ENCODE measurements around the gene NR1I2.

Gene NR1I2

DNA sequence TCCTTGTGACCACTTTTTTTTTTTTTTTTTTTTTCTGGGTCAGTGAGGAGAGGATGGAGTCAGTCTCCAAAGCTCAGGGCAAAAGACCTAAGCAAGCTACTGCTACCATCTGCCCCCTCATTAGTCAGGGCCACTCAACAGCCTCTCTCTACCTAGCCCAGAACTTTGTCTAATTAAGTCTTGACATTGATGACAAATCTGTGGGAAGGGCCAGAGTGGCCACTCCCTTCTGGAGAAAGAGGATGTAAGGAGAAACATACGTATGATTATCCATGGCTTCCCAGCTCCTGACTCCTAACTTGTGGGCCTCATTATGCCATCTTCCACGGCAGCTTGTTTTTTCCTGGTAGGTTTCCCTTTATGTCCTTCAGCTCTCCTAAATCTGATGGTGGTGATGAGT, 37.9 kb downstream of the NR1I2 start:
- no peak for DNase-seq (ENCODE audit: low spot score)

DNA sequence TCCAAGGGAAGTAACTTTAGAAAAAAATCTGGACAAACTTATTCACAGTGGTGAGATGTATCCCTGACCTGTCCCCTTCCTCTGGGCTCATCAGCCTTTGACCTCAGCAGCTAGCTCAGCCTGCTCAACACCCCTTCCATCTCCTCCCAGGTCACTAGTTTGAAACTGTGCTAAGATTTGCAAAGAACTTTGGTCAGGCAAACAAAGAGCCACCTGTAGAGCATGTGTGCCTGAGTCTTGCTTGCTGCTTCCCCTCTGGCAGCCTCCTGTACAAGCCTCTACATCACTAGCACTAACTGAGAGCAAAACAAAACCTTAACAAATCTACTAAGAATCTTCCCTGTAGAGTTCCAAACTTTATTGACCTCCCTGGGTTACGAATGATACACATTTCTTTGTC, 43.9 kb downstream of the NR1I2 start:
- no peak for DNase-seq (ENCODE audit: low spot score)

DNA sequence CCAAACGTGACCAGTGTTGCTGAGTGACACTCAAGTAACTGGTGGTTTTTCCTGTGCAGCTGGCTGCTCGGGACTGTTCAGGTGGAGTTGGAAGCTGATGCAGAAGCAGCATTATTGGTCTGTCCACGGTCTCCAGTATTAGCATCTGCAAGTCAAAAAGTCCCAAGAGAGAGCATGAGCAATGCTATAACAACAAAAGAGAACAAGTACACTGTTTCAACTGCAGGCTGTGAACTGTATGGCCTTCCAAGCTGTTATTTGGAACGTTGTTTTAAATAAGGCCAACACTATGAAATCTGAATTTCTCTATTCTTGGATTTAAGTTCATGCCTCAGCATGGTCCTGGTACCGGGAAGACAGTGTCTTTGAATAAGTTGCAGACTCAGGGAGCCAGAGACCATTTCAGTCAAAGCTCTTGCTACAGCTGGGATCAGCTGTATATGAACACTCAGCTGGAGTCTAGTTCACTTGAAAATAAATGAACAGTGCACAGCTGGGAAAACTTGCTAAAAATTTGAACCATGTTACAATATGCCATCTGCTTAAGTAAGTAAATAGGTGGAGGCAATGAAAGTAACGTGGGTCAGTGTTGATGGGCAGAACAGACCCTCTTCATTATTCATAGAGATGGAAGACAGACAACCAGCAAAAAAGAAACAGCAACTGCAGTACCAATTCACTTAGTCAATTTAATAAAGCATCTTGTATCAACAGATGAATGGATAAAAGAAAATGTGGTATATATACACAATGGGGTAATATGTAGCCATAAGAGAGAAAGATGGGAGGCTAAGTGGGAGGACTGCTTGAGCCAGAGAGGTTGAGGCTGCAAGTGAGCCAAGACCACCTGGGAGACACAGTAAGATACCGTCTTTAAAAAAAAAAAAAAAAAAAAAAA, 45.1 kb downstream of the NR1I2 start:
- no peak for DNase-seq (ENCODE audit: low spot score)

DNA sequence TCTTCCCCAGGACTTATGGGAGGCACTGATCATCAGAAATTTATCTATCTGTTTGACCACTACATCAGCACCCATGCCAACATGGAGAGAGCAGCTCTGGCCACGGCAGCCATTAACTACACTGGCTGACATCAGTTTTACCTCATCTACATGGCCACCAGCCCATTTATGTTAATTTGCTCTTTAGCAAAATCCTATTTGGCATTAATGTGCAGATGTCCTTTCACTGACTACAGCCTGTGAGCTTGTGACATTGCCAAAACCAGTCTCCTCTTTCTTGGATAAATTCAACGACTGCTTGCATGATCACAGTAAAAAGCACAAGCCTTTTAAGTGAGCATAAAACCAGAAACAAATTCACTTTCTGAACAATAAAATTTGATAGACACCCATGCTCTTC, 47.5 kb downstream of the NR1I2 start:
- DNase-seq (ENCODE audit: low spot score), result peak; percentile 10

DNA sequence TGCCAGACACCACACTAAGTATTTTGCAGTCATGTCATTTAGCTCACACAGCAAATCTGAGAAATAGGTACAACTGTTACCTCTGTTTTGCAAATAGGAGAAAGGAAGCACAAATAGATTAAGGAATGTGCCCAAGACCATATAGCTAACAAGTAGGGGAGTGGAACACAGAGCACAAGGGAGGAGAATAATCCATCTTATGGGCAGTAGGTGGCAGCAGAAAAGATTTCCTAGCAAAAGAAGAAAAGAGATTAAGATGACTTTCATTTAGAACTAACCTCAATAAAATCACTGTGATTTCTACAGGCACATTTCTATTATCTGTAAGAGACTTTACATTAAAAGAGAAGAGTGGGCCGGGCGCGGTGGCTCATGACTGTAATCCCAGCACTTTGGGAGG, 49.1 kb downstream of the NR1I2 start:
- DNase-seq (ENCODE audit: low spot score), result no peak

DNA sequence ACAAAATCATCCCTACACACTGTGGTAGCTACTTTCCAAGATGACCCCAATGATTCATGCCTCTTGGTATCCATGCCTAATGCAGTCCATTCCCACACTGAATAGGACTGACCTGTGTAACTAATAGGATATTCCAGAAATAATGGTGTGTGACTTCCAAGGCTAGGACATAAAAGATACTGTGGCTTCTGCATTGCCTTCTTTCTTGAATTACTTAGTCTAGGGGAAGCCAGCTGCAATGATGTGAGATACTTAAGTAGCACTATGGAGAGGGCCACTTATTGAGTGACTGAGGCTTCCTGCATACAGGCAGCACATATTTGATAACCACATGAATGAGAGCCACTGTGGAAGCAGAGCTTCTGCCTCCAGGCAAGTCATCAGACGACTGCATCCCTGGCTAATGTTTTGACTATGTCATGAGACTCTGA, 50.1 kb downstream of the NR1I2 start:
- DNase-seq (ENCODE audit: low spot score), result no peak

DNA sequence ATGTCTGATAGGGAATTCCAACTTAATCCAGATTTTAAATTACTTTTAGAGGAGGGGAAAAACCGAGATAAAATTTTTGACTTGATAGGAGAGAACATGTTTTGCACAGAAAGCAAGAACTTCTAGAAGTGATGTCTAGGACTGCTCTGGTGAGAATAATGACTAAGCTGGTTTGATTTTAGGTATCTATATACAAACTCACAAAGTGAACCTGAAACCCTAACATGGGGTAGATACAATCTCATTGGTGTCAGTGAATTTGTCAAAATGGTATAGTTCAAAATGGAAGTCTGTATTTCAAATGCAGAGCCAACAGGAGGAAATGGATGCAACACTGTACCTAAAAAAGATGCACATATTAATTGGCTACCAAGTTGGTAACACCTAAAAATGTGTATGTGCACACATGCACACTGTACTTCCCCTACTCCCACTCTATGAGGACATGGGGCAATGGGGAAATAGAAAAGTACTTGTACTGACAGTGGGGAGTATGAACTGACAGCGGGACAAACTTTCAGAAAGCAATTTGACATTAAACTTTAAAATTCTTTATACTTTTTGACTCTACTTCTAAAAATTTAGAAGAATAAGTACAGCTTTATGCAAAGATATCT, 53.0 kb downstream of the NR1I2 start:
- DNase-seq (ENCODE audit: low spot score), result no peak

DNA sequence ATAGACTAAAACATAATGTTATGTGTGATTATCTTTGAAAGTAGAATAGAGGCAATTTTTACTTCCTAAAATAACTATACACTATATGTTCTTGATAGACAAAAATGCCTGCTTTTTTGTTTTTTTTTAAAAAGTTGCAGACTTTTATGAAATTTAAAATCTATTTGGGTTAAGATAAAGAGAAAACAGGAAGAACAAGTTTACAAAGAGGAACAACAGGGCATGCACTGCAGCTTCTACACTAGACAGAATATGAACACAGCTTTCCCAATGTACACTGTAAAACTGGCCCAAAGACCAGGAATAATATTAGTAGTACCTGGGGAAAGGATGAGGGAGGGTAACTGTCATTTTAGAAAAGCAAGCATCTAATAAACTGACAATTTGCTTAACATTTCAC, 53.7 kb downstream of the NR1I2 start:
- DNase-seq (ENCODE audit: low spot score), result no peak

DNA sequence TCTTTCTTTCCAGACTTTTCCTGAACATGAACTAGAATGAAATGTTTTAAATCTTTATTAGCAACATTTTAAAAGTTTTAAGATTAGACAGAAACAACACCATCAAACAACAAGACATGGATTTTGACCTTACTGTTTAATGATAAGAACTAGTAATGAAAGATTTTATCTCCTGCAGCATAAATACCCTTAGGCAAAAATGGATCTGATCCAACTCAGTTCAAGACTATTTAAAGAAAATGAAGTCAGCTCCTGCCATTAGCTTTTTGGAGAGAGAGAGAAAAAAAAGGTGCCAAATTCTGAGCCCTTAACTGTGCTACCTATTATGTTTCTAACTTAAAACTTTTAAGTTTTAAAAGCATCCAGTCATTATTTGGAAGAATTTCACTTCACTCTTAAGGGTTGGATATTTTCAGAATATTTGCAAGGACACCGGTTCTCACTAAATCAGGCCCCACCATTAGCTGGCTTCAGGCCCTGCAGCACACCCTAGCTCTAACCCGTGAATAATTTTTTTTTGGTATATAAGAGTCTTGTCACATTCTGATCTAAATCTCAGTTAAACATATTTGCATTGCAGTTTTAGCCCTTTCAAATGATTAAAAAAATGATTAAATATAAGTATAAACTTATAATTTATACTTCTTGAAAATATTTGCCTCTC, 60.0 kb downstream of the NR1I2 start:
- no peak for DNase-seq (ENCODE audit: low spot score)

DNA sequence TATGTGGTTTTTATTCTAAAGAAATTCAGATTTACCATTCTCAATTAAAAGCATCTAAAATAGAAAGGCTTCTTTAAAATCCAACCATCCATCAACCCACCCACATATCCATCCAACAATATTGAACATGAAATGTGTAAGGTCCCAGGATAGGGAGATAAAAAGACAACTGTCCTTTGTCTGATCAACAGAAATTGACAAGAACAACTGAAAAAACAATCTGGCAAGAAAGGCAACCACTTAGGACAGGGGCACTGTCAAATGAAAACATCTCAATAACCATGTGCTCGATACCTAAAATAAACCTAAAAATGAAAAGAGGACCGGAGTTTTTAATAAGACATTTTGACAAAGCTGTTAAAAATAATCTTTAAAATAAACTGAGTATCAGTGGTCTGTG, 67.2 kb downstream of the NR1I2 start:
- no peak for DNase-seq (ENCODE audit: low spot score)

DNA sequence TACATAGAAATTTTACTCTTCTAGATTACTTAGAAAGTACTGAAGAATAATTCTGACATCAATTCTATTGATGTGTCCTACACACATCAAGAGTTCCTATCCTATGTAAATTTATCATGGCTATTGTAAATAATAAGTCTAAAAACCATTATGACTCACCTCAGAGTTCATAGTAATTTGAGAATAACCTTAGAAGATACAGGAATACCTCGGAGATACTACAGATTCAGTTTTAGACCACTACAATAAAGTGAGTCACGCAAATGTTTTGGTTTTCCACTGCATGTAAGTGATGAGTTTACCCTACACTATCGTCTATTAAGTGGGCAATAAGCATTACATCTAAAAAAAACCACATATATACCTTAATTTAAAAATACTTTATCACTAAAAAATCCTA, 74.8 kb downstream of the NR1I2 start:
- DNase-seq (ENCODE audit: low spot score), result no peak

DNA sequence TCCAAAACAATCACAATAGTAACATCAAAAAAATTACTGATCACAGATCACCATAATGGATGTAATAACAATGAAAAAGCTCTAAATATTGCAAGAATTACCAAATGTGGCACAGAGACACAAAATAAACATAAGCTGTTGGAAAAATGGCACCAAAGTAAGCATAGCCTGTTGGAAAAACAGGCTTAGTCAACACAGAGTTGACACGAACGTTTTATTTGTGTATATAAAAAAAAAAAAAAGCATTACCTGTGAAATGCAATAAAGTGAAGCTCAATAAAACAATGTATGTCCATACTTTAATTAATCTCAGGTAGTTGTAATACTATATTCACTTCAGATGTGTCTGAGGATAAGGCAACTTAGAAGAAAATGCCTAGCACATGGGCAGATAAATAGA, 77.1 kb downstream of the NR1I2 start:
- no peak for DNase-seq (ENCODE audit: low spot score)

DNA sequence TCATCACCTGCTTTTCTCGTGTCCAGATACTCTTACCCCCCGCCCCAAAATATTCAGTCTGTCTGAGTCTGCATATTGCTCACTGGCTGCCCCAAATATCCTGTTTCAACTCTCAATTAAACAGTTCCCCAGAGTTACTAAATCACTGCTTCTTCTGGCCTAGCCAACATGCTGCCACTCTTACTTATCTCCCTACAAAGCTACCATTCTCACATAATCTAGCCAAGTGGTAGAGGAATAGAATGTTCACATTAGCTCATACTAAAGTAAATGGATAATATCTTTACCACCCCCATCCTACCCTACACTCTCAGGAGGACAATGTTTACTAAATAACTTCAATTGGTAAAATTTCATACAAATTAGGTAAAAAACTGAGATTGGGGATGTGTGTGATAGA, 77.8 kb downstream of the NR1I2 start:
- DNase-seq (ENCODE audit: low spot score), result no peak

DNA sequence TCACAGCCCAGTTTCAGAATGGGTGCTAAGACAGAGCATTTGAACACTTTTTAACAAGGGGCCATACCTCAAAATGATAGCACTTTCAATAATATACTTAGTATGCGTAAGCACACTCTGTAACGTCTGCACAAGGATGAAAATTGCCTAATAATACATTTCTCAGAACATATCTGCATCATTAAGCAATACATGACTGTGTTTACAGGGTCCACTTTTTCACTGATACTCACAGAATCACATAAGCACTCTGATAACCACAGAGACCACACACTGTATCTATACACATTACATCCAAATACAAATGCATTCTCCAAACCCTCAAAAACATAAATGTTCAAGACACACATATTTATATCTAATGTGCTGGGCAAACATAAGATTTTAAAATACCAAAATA, 79.8 kb downstream of the NR1I2 start:
- DNase-seq (ENCODE audit: low spot score), result no peak

DNA sequence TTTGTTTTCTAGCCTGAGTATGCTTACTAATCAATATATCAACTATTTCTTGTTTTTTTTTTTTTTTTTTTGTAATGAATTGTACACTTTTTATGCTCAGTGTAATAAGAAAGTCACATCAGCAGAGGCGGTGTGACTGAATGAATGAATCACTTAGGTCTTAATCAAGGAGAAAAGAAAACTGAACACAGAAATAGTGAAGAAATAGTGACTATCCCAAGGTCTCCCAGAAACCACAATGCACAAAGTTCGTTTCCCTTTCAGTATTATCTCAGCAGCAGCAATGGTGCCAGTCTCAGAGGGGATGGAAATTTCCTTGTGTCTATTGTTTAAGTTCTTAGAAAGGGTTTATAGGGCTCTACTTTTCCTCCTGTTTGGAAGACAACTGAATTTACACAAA, 80.7 kb downstream of the NR1I2 start:
- no peak for DNase-seq (ENCODE audit: low spot score)

DNA sequence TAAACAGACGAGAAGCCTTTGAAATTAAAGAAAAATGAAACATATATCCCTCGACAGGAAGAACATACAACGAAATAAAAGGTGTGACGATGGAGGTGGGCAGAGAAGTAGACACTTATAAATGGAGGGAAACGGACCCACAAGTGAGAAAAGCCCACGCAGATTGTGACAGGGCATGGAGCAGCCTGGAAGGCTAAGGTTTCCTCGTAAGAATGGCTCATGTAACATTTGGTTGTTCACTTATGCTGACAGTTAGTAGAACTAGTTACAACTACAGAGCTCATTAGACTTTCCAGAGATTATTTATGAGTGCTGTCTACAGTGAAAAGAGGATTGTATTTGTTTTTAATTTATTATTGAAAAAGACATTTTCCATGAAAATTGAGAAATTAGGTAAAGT, 82.6 kb downstream of the NR1I2 start:
- no peak for DNase-seq (ENCODE audit: low spot score)
